Hepatocyte (in vitro differentiated cells): ENCODE measurements around the gene DEXI. TPM values are rescaled to one million over a fixed set of nuclear protein-coding genes. Genes with fewer than 3 reads are reported as not detected.
"Not testable (repeated sequence)": the region's sequence is repeated elsewhere in the genome, so short reads cannot be mapped to it uniquely, and the experiment has no call there.

ENCODE experiments used
- DNase-seq: peaks from one replicate; pipeline ENCODE4 v3.0.0-alpha.2; 2016; ENCODE audit warnings: low spot score
- H2AFZ ChIP-seq: fragments of 200-600 bp; sonication (generic); 2 replicates; pipeline ENCODE4 v1.6.0; 2016; ENCODE audit warnings: antibody characterized with exemption, mild to moderate bottlenecking
- H3K27ac ChIP-seq: fragments of 200-600 bp; sonication (generic); 2 replicates; pipeline ENCODE4 v1.5.1; 2016; ENCODE audit warnings: mild to moderate bottlenecking
- H3K27me3 ChIP-seq: fragments of 200-600 bp; sonication (generic); 2 replicates; pipeline ENCODE4 v1.6.1; 2016
- H3K36me3 ChIP-seq: fragments of 200-600 bp; sonication (generic); replicated peaks from 2 replicates; pipeline ENCODE4 v1.5.1; 2016; ENCODE audit warnings: low read depth; ENCODE audit not compliant: insufficient read depth
- H3K4me1 ChIP-seq: fragments of 200-600 bp; sonication (generic); 2 replicates; pipeline ENCODE4 v1.5.1; 2016; ENCODE audit warnings: mild to moderate bottlenecking, moderate library complexity; ENCODE audit not compliant: insufficient read depth
- H3K4me2 ChIP-seq: fragments of 200-600 bp; sonication (generic); 2 replicates; pipeline ENCODE4 v1.6.0; 2016
- H3K4me3 ChIP-seq: fragments of 200-600 bp; sonication (generic); 2 replicates; pipeline ENCODE4 v1.5.1; 2016; ENCODE audit warnings: mild to moderate bottlenecking
- H3K79me2 ChIP-seq: fragments of 200-600 bp; sonication (generic); 2 replicates; pipeline ENCODE4 v1.6.0; 2017; ENCODE audit warnings: mild to moderate bottlenecking
- H3K9me2 ChIP-seq: fragments of 200-600 bp; sonication (generic); replicated peaks from 2 replicates; pipeline ENCODE4 v1.6.0; 2017; ENCODE audit warnings: mild to moderate bottlenecking; ENCODE audit not compliant: insufficient read depth
- H3K9me3 ChIP-seq: fragments of 200-600 bp; sonication (generic); 2 replicates; pipeline ENCODE4 v1.5.1; 2016; ENCODE audit warnings: low read depth, mild to moderate bottlenecking
- H4K20me1 ChIP-seq: fragments of 200-600 bp; sonication (generic); 2 replicates; pipeline ENCODE4 v1.6.0; 2016; ENCODE audit warnings: mild to moderate bottlenecking; ENCODE audit not compliant: insufficient read depth, poor library complexity, severe bottlenecking
- EZH2 ChIP-seq: fragments of 200-600 bp; sonication (generic); IDR thresholded peaks from 2 replicates; pipeline ENCODE4 v1.6.1; 2016; ENCODE audit warnings: antibody characterized with exemption, mild to moderate bottlenecking, borderline replicate concordance
- EZH2phosphoT487 ChIP-seq: fragments of 200-600 bp; sonication (generic); IDR thresholded peaks from one replicate; pipeline ENCODE4 v1.6.1; 2018; ENCODE audit warnings: antibody characterized with exemption, mild to moderate bottlenecking, low read depth, moderate library complexity; ENCODE audit not compliant: unreplicated experiment, severe bottlenecking
- WGBS: methylation state at CpG from one replicate; pipeline ENCODE4 v1.1.6; 2016; ENCODE audit warnings: low lambda C conversion rate; ENCODE audit errors: missing lambda C conversion rate; 5-methylcytosine and 5-hydroxymethylcytosine counted together
- polyA plus RNA-seq: library from polyadenylated mRNA; unstranded; fragments of >200 nt; fragmentation: Nextera tagmentation; extraction: Ambion mirVana; gene quantifications from 2 replicates; pipeline ENCODE4 v1.2.1, GENCODE V29; 2016
- total RNA-seq: library from RNA; depleted of rRNA; stranded (reverse); fragments of >200 nt; gene quantifications from 2 replicates; pipeline ENCODE4 v1.2.3, GENCODE V29; 2014
- TF ChIP-seq, protein P1 (sequence below): fragments of 200-600 bp; sonication (generic); IDR thresholded peaks from 2 replicates; pipeline ENCODE4 v1.5.1; 2016; ENCODE audit warnings: antibody characterized with exemption, mild to moderate bottlenecking; ENCODE audit not compliant: poor library complexity

Gene DEXI
- total and polyA plus RNA-seq, 2 experiments from 2014 or later = 51.6 to 82.4 TPM

DNA sequence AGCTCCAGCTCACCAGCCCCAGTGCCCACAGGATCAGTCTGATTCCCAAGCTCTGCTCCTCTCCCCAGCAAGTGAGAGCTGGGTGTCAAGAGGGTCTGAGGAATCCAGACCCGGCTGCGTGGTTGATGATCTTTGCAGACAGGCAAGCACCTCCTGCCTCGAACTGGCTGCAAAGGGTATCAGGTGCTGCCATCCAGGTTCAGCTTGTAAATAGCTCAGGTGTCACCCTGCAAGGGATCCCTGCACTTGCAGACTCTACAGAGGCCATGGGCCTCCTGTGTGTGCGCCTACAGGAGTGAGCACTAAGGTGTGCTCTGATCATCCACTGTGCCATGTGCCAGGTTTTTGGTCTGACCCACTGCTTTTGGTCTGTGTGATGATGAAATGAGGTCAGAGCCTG, 16.2 kb downstream of the DEXI start:
- Histone ChIP-seq H4K20me1 (peaks cover 3% of the 10 kb centered on the region), H2AFZ (no peak overlapping the region), H3K36me3 (no peaks in the 10 kb centered on the region), H3K4me2 (no peak overlapping the region), H3K4me1 (no peaks in the 10 kb centered on the region), H3K27ac (no peak overlapping the region), H3K27me3 (no peaks in the 10 kb centered on the region), H3K9me2 (no peaks in the 10 kb centered on the region), H3K9me3 (no peaks in the 10 kb centered on the region), H3K79me2 (no peaks in the 10 kb centered on the region), H3K4me3 (no peak overlapping the region)
- no peak for DNase-seq
- WGBS = 96% methylated on average over 4 of the region's 4 CpGs
- TF ChIP-seq EZH2phosphoT487 (no peak), EZH2 (no peak)
- TF ChIP-seq, protein P1, sequence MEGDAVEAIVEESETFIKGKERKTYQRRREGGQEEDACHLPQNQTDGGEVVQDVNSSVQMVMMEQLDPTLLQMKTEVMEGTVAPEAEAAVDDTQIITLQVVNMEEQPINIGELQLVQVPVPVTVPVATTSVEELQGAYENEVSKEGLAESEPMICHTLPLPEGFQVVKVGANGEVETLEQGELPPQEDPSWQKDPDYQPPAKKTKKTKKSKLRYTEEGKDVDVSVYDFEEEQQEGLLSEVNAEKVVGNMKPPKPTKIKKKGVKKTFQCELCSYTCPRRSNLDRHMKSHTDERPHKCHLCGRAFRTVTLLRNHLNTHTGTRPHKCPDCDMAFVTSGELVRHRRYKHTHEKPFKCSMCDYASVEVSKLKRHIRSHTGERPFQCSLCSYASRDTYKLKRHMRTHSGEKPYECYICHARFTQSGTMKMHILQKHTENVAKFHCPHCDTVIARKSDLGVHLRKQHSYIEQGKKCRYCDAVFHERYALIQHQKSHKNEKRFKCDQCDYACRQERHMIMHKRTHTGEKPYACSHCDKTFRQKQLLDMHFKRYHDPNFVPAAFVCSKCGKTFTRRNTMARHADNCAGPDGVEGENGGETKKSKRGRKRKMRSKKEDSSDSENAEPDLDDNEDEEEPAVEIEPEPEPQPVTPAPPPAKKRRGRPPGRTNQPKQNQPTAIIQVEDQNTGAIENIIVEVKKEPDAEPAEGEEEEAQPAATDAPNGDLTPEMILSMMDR = no peak

- not testable (repeated sequence) for H3K27ac ChIP-seq, H2AFZ ChIP-seq, H3K4me2 ChIP-seq, H3K4me3 ChIP-seq, H3K27me3 ChIP-seq, H3K9me2 ChIP-seq, H3K36me3 ChIP-seq, H4K20me1 ChIP-seq, H3K9me3 ChIP-seq, H3K4me1 ChIP-seq, H3K79me2 ChIP-seq, DNase-seq
- WGBS = 98% methylated on average over 3 of the region's 3 CpGs
Measured at GRCh38 chr16:10925285-10925684, 17.0 kb downstream of the DEXI start.

DNA sequence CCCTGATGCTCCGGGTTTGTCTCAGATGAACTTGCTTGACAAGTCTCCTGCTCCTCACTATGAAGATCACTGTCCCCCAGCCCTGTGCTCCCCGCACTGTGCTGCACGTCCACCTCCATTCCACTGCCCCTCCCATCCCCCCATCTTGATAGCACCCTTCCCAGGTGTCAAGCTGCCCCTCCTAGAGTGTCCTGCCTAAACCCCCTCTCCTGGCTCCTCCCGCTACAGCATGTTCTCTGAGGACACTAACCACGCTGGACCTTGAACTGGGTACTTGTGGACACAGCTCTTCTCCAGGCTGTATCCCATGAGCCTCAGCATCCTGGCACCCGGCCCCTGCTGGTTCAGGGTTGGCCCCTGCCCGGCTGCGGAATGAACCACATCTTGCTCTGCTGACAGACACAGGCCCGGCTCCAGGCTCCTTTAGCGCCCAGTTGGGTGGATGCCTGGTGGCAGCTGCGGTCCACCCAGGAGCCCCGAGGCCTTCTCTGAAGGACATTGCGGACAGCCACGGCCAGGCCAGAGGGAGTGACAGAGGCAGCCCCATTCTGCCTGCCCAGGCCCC, 18.5 kb downstream of the DEXI start:
- no peak overlapping the region for H3K4me3 ChIP-seq
- DNase-seq = no peak
- WGBS = 80% methylated on average over 14 of the region's 14 CpGs
- no peaks in the 10 kb centered on the region for H3K9me3 ChIP-seq
- H3K36me3 ChIP-seq = no peaks in the 10 kb centered on the region
- H3K79me2 ChIP-seq = no peaks in the 10 kb centered on the region
- no peaks in the 10 kb centered on the region for H3K9me2 ChIP-seq
- TF ChIP-seq EZH2phosphoT487 (no peak), EZH2 (no peak)
- TF ChIP-seq, protein P1 = no peak
- peaks cover 3% of the 10 kb centered on the region for H4K20me1 ChIP-seq
- no peak overlapping the region for H2AFZ ChIP-seq
- no peak overlapping the region for H3K4me2 ChIP-seq
- no peak overlapping the region for H3K27ac ChIP-seq
- H3K4me1 ChIP-seq = no peaks in the 10 kb centered on the region
- H3K27me3 ChIP-seq = no peaks in the 10 kb centered on the region

GRCh38 chr16:10923146-10923649, 19.1 kb downstream of the DEXI start:
- no peak overlapping the region for H3K4me2 ChIP-seq
- H4K20me1 ChIP-seq = peaks cover 3% of the 10 kb centered on the region
- DNase-seq = no peak
- H2AFZ ChIP-seq = no peak overlapping the region
- no peaks in the 10 kb centered on the region for H3K4me1 ChIP-seq
- H3K79me2 ChIP-seq = no peaks in the 10 kb centered on the region
- H3K27ac ChIP-seq = no peak overlapping the region
- 86% methylated on average over 10 of the region's 10 CpGs for WGBS
- TF ChIP-seq EZH2 = no peak
- no peak for TF ChIP-seq EZH2phosphoT487
- TF ChIP-seq, protein P1 = no peak
- no peaks in the 10 kb centered on the region for H3K36me3 ChIP-seq
- H3K27me3 ChIP-seq = no peaks in the 10 kb centered on the region
- H3K4me3 ChIP-seq = no peak overlapping the region
- H3K9me2 ChIP-seq = no peaks in the 10 kb centered on the region
- no peaks in the 10 kb centered on the region for H3K9me3 ChIP-seq
